HPDE6-E6E7 (cell line): Measurements from ENCODE around the gene STEAP1B.

Source experiments
- DNase-seq: peaks from one replicate; pipeline ENCODE4 v3.0.0; 2011; ENCODE audit warnings: missing footprints; ENCODE audit errors: extremely low spot score

Gene STEAP1B

GRCh38 chr7:22371878-22372277 is 128.1 kb downstream of the STEAP1B start:
- no peak for DNase-seq
